ENCODE data around the gene ATN1.

ATN1 gene

GRCh38 chr12:6928022-6928702 lies 403 bp downstream of the ATN1 start:
- DNase-seq: no peak

DNA sequence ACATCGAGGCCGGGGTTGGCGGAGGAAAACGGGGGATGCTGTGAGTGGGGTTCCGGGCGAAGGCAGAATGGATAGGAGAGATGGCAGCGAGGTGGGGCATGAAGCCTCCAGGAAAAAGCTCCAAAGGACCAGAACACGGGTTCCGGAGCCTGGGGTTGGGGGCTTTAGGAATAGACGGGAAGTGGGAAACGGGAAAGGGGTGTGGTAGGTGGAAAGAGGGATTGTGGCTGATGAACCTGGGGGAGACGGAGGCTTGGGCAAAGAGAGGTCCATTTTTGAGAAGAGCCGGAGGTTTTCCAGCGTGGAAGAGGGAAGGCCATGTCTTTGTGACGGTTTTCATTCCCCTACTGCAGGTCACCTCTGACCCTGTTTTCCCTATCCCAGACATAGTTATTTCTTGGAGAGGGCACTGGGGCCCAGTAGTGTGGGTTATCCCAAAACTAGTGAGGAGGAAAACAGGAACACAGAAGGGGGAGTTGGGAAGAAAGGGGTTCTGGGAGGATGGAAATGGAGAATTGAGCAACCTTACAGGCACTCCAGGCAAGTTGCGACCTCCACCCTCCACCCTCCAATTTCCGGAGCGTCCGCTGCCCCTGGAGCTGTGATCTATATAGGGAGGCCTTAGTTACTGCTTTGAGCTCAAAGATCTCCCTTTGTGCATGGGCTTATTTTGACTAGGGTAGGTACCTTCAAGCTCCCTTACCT lies 1.1 kb downstream of the ATN1 start:
- no peak for DNase-seq

GRCh38 chr12:6929466-6930452 lies 2.0 kb downstream of the ATN1 start:
- no peak for DNase-seq

DNA sequence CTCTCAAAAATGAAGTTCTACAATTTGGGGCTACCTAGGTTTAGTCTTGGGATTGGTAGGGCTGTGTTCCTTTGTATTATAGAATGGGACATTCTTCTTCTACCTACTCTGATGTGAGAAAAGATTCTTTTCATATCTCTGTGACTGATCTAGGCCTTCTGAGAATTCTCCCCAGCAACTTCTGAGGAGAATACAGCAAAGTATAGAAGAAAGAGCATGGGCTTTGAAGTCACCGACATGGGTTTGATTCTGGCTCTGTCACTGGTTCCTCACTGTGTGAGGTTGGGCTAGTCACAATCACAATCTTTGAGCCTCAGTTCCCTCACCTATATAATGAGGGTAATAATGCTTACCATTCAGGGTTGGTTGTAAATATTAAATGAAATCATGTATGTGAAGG lies 5.0 kb downstream of the ATN1 start:
- DNase-seq: no peak

DNA sequence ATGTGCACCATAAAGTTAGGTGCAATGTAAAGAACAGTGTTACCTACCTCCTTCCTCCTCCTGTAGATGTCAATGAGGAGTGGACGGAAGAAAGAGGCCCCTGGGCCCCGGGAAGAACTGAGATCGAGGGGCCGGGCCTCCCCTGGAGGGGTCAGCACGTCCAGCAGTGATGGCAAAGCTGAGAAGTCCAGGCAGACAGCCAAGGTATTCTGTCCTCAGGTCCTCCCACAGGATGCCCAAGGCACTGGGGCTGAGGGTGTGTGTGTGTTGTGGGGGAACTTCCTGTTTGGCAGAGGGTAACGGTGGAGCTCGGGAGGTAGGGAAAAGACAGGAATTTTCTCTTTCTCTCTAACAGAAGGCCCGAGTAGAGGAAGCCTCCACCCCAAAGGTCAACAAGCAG lies 6.4 kb downstream of the ATN1 start:
- no peak for DNase-seq

DNA sequence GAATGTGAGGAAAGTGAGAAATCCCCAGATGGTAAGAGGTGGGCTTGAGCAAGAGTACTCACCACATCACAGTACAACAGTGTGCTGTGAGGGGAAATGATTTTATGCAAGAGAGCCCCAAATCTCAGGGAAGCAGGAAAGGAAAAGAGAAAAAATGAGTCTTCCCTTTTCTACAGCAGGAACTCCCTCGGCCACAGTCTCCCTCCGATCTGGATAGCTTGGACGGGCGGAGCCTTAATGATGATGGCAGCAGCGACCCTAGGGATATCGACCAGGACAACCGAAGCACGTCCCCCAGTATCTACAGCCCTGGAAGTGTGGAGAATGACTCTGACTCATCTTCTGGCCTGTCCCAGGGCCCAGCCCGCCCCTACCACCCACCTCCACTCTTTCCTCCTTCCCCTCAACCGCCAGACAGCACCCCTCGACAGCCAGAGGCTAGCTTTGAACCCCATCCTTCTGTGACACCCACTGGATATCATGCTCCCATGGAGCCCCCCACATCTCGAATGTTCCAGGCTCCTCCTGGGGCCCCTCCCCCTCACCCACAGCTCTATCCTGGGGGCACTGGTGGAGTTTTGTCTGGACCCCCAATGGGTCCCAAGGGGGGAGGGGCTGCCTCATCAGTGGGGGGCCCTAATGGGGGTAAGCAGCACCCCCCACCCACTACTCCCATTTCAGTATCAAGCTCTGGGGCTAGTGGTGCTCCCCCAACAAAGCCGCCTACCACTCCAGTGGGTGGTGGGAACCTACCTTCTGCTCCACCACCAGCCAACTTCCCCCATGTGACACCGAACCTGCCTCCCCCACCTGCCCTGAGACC lies 7.8 kb downstream of the ATN1 start:
- DNase-seq: no peak

GRCh38 chr12:6936194-6936635 lies 8.5 kb downstream of the ATN1 start:
- DNase-seq: no peak

- DNase-seq: no peak
These were observed 9.1 kb downstream of the ATN1 start for GRCh38 chr12:6936636-6937480.

- DNase-seq: peak; percentile 98
These were observed 10.0 kb downstream of the ATN1 start for GRCh38 chr12:6937481-6938352.

GRCh38 chr12:6938353-6939190 lies 10.8 kb downstream of the ATN1 start:
- no peak for DNase-seq

GRCh38 chr12:6939191-6939540 lies 11.4 kb downstream of the ATN1 start:
- no peak for DNase-seq

GRCh38 chr12:6941267-6941666 lies 13.5 kb downstream of the ATN1 start:
- DNase-seq: no peak

DNA sequence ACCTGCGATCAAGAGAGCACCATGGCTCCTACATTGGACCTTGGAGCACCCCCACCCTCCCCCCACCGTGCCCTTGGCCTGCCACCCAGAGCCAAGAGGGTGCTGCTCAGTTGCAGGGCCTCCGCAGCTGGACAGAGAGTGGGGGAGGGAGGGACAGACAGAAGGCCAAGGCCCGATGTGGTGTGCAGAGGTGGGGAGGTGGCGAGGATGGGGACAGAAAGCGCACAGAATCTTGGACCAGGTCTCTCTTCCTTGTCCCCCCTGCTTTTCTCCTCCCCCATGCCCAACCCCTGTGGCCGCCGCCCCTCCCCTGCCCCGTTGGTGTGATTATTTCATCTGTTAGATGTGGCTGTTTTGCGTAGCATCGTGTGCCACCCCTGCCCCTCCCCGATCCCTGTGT lies 14.0 kb downstream of the ATN1 start:
- no peak for DNase-seq

- no peak for DNase-seq
These were observed 14.5 kb downstream of the ATN1 start for GRCh38 chr12:6942331-6942665.

DNA sequence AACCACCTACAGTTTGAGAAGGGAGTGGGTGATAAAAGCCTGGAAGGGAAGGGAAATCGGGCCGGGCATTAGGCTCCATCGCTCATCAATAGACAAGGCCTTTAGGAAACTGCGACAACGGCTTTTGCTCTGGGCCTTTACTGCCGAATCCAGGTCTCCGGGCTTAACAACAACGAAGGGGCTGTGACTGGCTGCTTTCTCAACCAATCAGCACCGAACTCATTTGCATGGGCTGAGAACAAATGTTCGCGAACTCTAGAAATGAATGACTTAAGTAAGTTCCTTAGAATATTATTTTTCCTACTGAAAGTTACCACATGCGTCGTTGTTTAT lies 15.6 kb downstream of the ATN1 start:
- DNase-seq: peak; percentile 96

DNA sequence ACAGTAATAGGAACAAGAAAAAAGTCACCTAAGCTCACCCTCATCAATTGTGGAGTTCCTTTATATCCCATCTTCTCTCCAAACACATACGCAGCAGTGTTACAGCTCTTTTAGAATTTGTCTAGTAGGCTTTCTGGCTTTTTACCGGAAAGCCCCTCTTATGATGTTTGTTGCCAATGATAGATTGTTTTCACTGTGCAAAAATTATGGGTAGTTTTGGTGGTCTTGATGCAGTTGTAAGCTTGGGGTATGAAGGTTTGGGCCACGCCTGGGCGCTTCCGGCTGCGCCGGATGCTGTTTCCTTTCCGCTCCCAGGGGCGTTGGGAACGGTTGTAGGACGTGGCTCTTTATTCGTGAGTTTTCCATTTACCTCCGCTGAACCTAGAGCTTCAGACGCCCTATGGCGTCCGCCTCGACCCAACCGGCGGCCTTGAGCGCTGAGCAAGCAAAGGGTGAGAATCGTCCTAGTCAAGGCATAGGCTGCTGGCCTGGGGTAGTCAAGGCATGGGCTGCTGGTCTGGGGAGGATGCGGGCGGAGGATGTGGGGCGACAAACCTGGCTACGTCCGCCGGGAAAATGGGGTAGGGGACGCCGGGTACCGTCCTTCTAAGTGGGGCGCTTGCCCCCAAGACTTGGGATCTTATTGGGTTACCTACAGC lies 16.1 kb downstream of the ATN1 start, which contains the start of the genes C12orf57 and RNU7-1:
C12orf57 (plus strand) TSS at position 301 of the 659 bp plus-strand sequence; CDS start at position 401, 100 bp downstream.
RNU7-1 (plus strand) TSS at position 95 of the 659 bp plus-strand sequence.
- peak; percentile 99 for DNase-seq

GRCh38 chr12:6944381-6945186 lies 16.8 kb downstream of the ATN1 start:
- DNase-seq: peak; percentile 98

- no peak for DNase-seq
These were observed 17.9 kb downstream of the ATN1 start for GRCh38 chr12:6945613-6946012.
